B cell (primary cell): Measurements from ENCODE around the gene ACADL. TPM values are rescaled to one million over a fixed set of nuclear protein-coding genes. Genes with fewer than 3 reads are reported as not detected.

Experiments used
- ATAC-seq: fragments of 200-7000 bp; cut with Tn5 transposase; one replicate; pipeline ENCODE4 v1.10.0; 2021; ENCODE audit warnings: low read depth, mild to moderate bottlenecking, moderate number of reproducible peaks, moderate library complexity
- CTCF ChIA-PET: fragments of 350-600 bp; sonication (Branson Sonifier 250); formaldehyde crosslinking; loops from one replicate; lab custom pipeline; 2021; ENCODE audit warnings: antibody characterized with exemption, inconsistent platforms; lab: Charles Lee
- POLR2A ChIA-PET: fragments of 350-600 bp; sonication (Branson Sonifier 250); formaldehyde crosslinking; loops from one replicate; lab custom pipeline; 2021; ENCODE audit warnings: antibody characterized with exemption; lab: Charles Lee
- DNase-seq: peaks from one replicate; pipeline ENCODE4 v3.0.0; 2013
- H2AFZ ChIP-seq: 2 replicates; pipeline ENCODE4 v1.6.1; 2012; ENCODE audit warnings: mild to moderate bottlenecking, low read depth, low read length; ENCODE audit not compliant: insufficient read depth, poor library complexity, severe bottlenecking
- H3K27ac ChIP-seq, 2 donors: 1 replicate in 1 of 2; 2 replicates in 1 of 2; pipeline ENCODE4 v1.5.1; 2012 to 2013; ENCODE audit warnings: low read length in 2 of 2, mild to moderate bottlenecking in 2 of 2, moderate library complexity in 1 of 2
- H3K27me3 ChIP-seq, 4 experiments: fragments of 200-600 bp in 1 of 4; sonication (generic) in 1 of 4; replicated peaks in 1 of 4; 1 replicate in 2 of 4; 2 replicates in 2 of 4; pipeline versions ENCODE4 v1.6.1 to v1.7.0; 2013 to 2016; ENCODE audit warnings: low read length in 3 of 4, mild to moderate bottlenecking in 2 of 4, mixed read lengths in 1 of 4, moderate library complexity in 1 of 4; ENCODE audit not compliant: insufficient read depth in 4 of 4, control insufficient read depth in 3 of 4; ENCODE audit errors: control extremely low read depth in 1 of 4
- H3K36me3 ChIP-seq, 2 experiments: replicated peaks in 1 of 2; 1 replicate in 1 of 2; 2 replicates in 1 of 2; pipeline versions ENCODE4 v1.6.1 to v1.7.1; 2013; ENCODE audit warnings: low read length in 1 of 2; ENCODE audit not compliant: insufficient read depth in 2 of 2, control insufficient read depth in 1 of 2; ENCODE audit errors: control extremely low read depth in 1 of 2, extremely low read depth in 1 of 2
- H3K4me1 ChIP-seq, 2 donors: fragments of 200-600 bp in 1 of 2; sonication (generic) in 1 of 2; 1 replicate in 1 of 2; 2 replicates in 1 of 2; pipeline versions ENCODE4 v1.5.1 to v1.6.1; 2013 to 2017; ENCODE audit warnings: low read length in 2 of 2; ENCODE audit not compliant: control insufficient read depth in 2 of 2, insufficient read depth in 2 of 2
- H3K4me2 ChIP-seq: replicated peaks from 2 replicates; pipeline ENCODE3; 2012; ENCODE audit warnings: mild to moderate bottlenecking, low read depth, low read length; ENCODE audit not compliant: poor library complexity, severe bottlenecking
- H3K4me3 ChIP-seq, 5 experiments: fragments of 200-600 bp in 1 of 5; sonication (generic) in 1 of 5; 1 replicate in 3 of 5; 2 replicates in 2 of 5; pipeline versions ENCODE4 v1.5.1 to v1.7.0; 2011 to 2016; ENCODE audit warnings: low read length in 4 of 5, mild to moderate bottlenecking in 4 of 5, low read depth in 2 of 5, control low read depth in 1 of 5, moderate library complexity in 1 of 5; ENCODE audit not compliant: insufficient read depth in 1 of 5; ENCODE audit errors: control extremely low read depth in 1 of 5, extremely low read depth in 1 of 5
- H3K79me2 ChIP-seq: fragments of 200-600 bp; sonication (generic); one replicate; pipeline ENCODE4 v1.6.0; 2016; ENCODE audit warnings: low read length; ENCODE audit not compliant: control insufficient read depth, insufficient read depth
- H3K9ac ChIP-seq: fragments of 200-600 bp; sonication (generic); 2 replicates; pipeline ENCODE4 v1.6.1; 2017; ENCODE audit warnings: mild to moderate bottlenecking, low read length, moderate library complexity
- H3K9me3 ChIP-seq, 3 donors: one replicate each; pipeline versions ENCODE4 v1.6.1 to v1.7.1; 2013; ENCODE audit warnings: low read length in 2 of 3; ENCODE audit not compliant: control insufficient read depth in 2 of 3, insufficient read depth in 1 of 3; ENCODE audit errors: control extremely low read depth in 1 of 3
- H4K20me1 ChIP-seq: 2 replicates; pipeline ENCODE4 v1.6.0; 2012; ENCODE audit warnings: mild to moderate bottlenecking, low read length; ENCODE audit not compliant: insufficient read depth, control insufficient read depth, poor library complexity, severe bottlenecking
- H3K27ac Mint-ChIP-seq: one replicate; pipeline ENCODE4 v1.8.0; 2021; ENCODE audit warnings: mixed read lengths
- H3K27me3 Mint-ChIP-seq: one replicate; pipeline ENCODE4 v1.8.0; 2021; ENCODE audit warnings: mixed read lengths
- H3K4me1 Mint-ChIP-seq: one replicate; pipeline ENCODE4 v1.8.0; 2021; ENCODE audit warnings: mixed read lengths
- H3K4me3 Mint-ChIP-seq: one replicate; pipeline ENCODE4 v1.8.0; 2021; ENCODE audit warnings: mixed read lengths
- H3K9me3 Mint-ChIP-seq: one replicate; pipeline ENCODE4 v1.8.0; 2022; ENCODE audit warnings: mixed read lengths; ENCODE audit not compliant: insufficient read depth
- CTCF ChIP-seq: fragments of 200-600 bp; IDR thresholded peaks from one replicate; pipeline ENCODE4 v1.8.0; 2022; ENCODE audit warnings: antibody characterized with exemption, mild to moderate bottlenecking
- EZH2 ChIP-seq: IDR thresholded peaks from 2 replicates; pipeline ENCODE4 v1.6.1; 2012; ENCODE audit warnings: borderline replicate concordance, low read depth, mild to moderate bottlenecking, moderate library complexity, low read length; ENCODE audit not compliant: insufficient read depth, poor library complexity, severe bottlenecking
- WGBS: methylation state at CpG from one replicate; pipeline ENCODE4 v1.1.5; 2013; ENCODE audit warnings: missing lambda C conversion rate; ENCODE audit not compliant: insufficient coverage; 5-methylcytosine and 5-hydroxymethylcytosine counted together
- intact Hi-C: fragments of 100-400 bp; cut with micrococcal nuclease; formaldehyde crosslinking; loops from one replicate; pipeline ENCODE4 v1.10.0; 2022
- polyA plus RNA-seq: library from polyadenylated mRNA; depleted of rRNA; stranded (reverse); fragments of >200 nt; gene quantifications from 2 replicates; pipeline ENCODE4 v1.2.3, GENCODE V29; 2012
- total RNA-seq, 2 donors: library from RNA; stranded (reverse); fragments of 120-200 nt in 1 of 2; gene quantifications; 1 replicate in 1 of 2; 2 replicates in 1 of 2; pipeline versions ENCODE4 v1.2.3 to v1.2.4, GENCODE V29; 2013 to 2022

The ACADL gene
- total and polyA plus RNA-seq, 2 donors (not counting 1 experiment from before 2014, with no cell fraction given) = not detected

GRCh38 chr2:210259687-210260086 lies 34.4 kb upstream of the ACADL start:
- H3K27me3 Mint-ChIP-seq = no peaks in the 10 kb centered on the region
- CTCF ChIA-PET = no interaction called here
- Histone ChIP-seq H3K4me3 (no peak overlapping the region), H4K20me1 (no peaks in the 10 kb centered on the region), H2AFZ (no peak overlapping the region), H3K9me3 (no peaks in the 10 kb centered on the region), H3K79me2 (no peaks in the 10 kb centered on the region), H3K9ac (no peak overlapping the region), H3K4me2 (no peak overlapping the region), H3K4me1 (no peaks in the 10 kb centered on the region), H3K27ac (no peak overlapping the region), H3K27me3 (no peaks in the 10 kb centered on the region), H3K36me3 (no peaks in the 10 kb centered on the region)
- ATAC-seq (no peak), DNase-seq (no peak)
- intact Hi-C loops = no loop called here
- H3K4me1 Mint-ChIP-seq = no peaks in the 10 kb centered on the region
- no peaks in the 10 kb centered on the region for H3K9me3 Mint-ChIP-seq
- H3K27ac Mint-ChIP-seq = no peak overlapping the region
- TF ChIP-seq EZH2 = no peak
- TF ChIP-seq CTCF = no peak
- POLR2A ChIA-PET = no interaction called here
- H3K4me3 Mint-ChIP-seq = no peak overlapping the region

GRCh38 chr2:210252699-210253606 lies 27.7 kb upstream of the ACADL start:
- POLR2A ChIA-PET = no interaction called here
- Histone ChIP-seq H3K9me3 (no peaks in the 10 kb centered on the region), H3K4me3 (no peak overlapping the region), H3K9ac (no peak overlapping the region), H3K36me3 (no peaks in the 10 kb centered on the region), H3K27ac (no peak overlapping the region), H3K79me2 (no peaks in the 10 kb centered on the region), H3K4me1 (no peaks in the 10 kb centered on the region), H2AFZ (no peak overlapping the region), H4K20me1 (no peaks in the 10 kb centered on the region), H3K4me2 (no peak overlapping the region), H3K27me3 (no peaks in the 10 kb centered on the region)
- CTCF ChIA-PET = no interaction called here
- H3K4me1 Mint-ChIP-seq = no peaks in the 10 kb centered on the region
- H3K9me3 Mint-ChIP-seq = no peaks in the 10 kb centered on the region
- TF ChIP-seq CTCF (no peak), EZH2 (no peak)
- H3K27ac Mint-ChIP-seq = no peak overlapping the region
- no peaks in the 10 kb centered on the region for H3K27me3 Mint-ChIP-seq
- intact Hi-C loops = no loop called here
- DNase-seq (no peak), ATAC-seq (no peak)
- H3K4me3 Mint-ChIP-seq = no peak overlapping the region
- WGBS = 91% methylated on average over 4 of the region's 7 CpGs
